ENCODE results near the gene SRPRB.
"Not testable (repeated sequence)": the region's sequence is repeated elsewhere in the genome, so short reads cannot be mapped to it uniquely, and the experiment has no call there.

SRPRB gene

DNA sequence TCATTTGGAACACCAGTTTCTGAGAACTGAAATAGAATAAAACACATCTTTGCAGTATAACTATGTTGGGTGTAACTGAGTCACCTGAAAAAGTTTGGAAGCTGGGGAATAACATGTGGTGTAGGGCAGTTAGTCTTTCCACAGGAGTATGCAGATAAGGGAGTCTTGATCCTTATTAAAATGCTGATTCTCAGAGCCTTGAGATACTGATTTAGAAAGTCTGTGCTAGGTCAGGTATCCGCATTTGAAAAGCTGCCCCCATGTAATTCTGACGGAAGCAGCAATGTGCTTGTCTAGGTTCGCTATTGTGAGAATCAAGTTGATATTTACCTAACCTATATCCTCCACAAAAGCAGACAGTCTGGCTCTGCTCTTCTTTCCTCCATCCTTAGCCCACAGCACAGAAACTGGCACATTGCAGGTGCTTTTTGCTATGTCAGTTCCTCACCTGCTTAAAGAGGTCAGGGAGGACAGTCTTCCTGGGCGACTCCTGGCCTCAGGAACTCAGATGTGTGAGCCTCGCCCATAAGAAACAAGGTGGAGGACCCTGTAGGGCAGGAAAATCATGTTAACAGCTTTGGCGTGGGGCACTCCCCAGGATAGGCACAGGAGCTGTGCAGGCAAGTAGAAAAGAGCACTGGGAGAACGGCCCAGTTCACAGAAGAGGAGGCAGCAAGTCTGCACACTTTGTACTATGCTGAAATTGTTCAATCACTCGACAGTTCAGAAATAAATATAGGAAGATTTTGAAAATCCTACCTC, 27.6 kb upstream of the SRPRB start:
- no peak for DNase-seq

DNA sequence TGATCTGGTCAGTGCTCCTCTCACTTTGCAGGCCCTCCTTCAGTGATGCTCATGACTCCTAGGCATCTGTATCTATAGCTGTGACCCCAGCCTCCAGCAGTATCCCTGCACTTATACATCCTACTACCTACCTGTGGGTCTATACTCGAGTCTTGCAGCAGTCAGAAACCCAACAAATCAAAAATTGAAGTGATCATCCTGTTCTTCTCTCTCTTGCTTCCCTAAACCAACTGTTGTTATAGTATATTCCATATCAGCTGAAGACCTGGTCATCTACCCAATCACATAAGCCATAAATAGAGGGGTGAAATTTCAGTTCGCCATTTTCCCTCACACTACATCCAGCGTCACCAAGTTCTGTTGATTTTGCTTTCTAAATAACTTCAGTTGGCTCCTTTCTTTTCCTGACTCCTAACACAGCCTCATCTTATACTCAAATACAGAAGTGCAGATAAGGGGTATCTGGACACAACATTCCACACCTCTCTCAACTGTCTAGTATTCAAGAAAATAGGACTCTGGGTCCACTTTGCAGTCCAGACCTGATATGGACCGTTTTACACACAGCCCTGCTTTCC, 25.9 kb upstream of the SRPRB start:
- DNase-seq, result no peak

- DNase-seq, result not testable (repeated sequence)
Observed at GRCh38 chr3:133780756-133781155, 24.9 kb upstream of the SRPRB start.

GRCh38 chr3:133781570-133781969, 24.0 kb upstream of the SRPRB start:
- DNase-seq, result no peak

- DNase-seq, result no peak
Observed at GRCh38 chr3:133782454-133782853, 23.2 kb upstream of the SRPRB start.

GRCh38 chr3:133783762-133784161, 21.9 kb upstream of the SRPRB start:
- DNase-seq, result no peak

- no peak for DNase-seq
Observed at GRCh38 chr3:133788024-133788423, 17.6 kb upstream of the SRPRB start.

- no peak for DNase-seq
Observed at GRCh38 chr3:133792171-133792763, 13.3 kb upstream of the SRPRB start.

GRCh38 chr3:133797396-133798105, 8.1 kb upstream of the SRPRB start:
- no peak for DNase-seq

DNA sequence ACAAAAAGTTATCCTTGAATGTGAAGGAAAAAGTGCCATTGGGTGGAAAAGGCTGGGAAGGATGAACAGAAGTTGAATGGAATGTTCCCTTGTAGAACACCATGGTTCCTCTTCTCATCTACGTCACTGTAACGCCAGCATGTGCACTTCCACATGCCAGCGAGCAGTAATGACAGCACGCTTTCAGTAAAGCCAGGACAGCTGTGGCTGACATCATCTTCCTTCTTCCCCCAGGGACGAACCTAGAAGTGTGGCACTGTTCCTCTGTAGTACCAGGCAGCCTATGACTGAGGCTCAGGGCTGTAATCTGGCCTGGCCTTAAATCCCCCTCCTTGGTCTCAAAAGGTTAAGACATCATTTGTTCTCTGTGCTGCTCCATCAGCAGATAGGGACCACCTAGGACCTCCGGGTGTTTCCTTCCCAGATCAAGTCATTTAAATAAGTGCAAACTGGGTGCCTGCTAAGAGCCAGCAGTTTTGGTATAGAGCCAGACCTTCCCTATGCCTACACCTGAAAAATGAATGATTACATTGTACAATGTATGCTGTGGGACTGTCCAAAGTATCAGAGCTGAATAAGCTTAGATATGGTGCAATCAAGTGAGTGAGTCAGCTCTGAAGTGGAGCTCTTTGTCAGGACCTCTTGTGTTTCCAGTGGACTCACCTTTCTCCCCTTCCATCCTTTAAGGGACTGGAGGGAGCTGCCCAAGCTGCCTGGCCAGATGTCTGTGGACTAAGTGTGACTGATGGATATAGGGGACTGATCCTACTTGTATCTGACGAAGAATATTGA, 5.6 kb upstream of the SRPRB start:
- no peak for DNase-seq

DNA sequence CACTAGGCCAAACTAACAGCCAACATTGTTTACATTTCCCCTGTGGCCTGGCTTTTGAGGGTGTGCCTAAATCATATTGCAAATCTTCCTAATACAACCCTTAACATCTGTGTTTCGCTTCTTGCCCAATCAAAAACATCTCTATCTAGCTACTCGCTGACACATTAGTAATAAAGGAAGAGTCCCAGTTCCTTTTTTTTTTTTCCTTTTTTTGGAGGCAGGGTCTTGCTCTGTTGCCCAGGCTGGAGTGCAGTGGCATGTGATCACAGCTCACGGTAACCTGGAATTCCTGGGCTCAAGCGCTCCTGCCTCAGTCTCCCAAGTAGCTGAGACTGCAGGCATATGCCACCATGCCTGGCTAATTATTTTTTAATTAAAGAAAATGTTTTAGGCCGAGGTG, 2.1 kb upstream of the SRPRB start:
- no peak for DNase-seq

DNA sequence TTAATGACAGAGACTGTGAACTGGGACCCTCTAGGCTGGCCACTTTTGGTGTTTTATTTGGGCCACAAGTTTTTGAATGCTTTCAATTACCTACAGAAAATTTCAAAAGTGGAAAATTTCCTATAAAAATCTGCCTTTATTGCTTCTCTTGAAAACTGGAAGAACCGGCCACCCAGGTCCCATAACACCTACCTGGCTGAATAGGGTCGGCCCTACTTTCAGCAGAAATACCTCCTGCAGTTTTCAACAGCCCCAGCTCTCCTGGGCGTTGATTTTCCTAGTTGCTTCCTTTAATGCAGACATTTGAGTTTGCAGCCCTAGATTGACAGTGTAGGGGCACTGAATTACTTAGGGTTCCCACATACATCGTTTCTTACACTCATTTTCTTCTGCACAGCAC, 719 bp upstream of the SRPRB start:
- no peak for DNase-seq

- DNase-seq, result no peak
Observed at GRCh38 chr3:133805384-133805701, 272 bp upstream of the SRPRB start.

DNA sequence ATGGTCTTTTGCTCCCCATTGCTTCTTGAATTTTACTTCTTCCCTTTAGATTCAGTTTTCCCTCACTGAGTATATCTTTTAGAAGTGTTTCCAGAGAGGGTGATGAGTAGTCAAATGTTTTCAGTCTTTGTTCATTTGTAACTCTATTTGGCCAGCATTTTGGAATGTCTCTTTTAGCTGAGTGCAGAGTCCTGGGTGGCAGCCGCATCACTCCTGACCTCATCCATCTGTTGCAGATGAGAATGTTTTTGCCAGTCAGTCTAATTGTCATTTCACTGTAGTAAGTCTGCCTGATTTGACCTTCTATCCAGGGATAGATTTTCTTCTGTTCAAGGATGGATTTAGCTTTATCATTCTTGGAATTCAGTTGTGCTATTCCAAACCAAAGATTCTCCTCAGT, 7.3 kb downstream of the SRPRB start:
- DNase-seq, result no peak

DNA sequence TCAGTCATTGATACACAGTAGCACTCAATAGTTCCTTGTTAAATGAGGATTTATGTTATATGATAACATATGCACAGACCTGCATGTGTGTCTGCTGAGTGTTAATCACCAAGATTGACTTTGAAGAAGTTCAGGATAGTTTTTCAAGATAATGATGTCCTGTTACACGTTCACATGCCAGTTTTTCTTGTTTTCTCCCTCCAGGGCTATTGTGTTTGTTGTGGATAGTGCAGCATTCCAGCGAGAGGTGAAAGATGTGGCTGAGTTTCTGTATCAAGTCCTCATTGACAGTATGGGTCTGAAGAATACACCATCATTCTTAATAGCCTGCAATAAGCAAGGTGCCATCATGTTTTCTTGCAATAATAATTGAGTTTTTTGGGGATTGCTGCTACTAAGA, 9.8 kb downstream of the SRPRB start:
- no peak for DNase-seq

DNA sequence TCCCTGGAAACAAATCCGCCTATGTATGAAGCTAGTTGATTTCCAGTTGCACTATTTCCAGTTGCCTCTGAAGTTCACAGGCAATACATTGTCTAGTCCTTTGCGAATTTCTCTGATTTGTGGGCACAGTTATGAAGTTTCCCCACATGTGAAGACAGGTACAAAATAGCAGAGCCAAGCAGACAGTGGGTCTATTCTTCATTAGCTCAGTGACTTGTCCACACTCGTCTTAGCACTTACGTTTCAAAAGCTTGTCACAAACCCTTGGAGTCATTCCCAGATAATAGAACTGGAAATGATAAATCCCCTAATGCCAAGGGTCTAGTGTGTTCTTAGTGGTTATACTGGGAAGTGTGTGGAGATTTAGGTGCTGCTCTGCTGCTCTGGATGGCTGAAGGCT, 14.5 kb downstream of the SRPRB start:
- DNase-seq, result no peak

DNA sequence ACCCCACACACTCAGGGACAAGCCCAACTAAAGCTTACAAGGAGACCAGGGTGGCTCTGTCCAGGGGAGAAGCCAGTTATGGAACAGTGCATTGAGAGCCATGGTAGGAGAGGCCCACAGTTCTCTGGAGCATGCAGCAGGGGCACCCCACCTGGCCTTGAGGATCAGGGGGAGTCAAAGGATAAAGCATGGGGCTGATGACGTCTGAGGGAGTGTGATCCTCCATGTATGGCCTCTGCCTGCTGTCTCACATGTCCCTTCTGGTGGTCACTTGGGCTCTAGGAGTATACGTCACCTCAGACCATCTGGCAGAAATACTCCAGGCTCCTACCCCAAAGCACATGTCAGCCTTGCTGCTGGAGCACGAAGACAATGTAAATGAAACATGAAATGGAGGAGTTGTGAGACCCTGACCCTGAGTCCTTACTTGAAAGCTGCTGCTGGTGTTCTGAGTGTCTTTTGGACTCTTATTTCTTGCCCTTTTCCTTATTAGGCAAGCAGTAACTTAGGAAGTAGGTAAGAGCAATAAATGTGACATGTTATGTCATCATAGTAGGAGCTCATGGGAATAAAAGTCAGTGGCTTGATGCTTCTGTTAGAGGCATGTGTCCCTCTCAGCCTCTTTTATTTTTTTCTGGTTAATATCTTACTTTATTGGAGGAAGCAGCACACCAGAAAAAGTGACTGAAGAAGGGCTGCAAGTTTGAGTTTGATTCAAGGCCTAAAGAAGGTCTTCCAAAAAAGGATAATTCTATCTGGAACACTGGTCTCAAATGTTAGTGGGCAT, 15.5 kb downstream of the SRPRB start:
- no peak for DNase-seq

GRCh38 chr3:133821767-133822638, 16.4 kb downstream of the SRPRB start:
- DNase-seq, result no peak

DNA sequence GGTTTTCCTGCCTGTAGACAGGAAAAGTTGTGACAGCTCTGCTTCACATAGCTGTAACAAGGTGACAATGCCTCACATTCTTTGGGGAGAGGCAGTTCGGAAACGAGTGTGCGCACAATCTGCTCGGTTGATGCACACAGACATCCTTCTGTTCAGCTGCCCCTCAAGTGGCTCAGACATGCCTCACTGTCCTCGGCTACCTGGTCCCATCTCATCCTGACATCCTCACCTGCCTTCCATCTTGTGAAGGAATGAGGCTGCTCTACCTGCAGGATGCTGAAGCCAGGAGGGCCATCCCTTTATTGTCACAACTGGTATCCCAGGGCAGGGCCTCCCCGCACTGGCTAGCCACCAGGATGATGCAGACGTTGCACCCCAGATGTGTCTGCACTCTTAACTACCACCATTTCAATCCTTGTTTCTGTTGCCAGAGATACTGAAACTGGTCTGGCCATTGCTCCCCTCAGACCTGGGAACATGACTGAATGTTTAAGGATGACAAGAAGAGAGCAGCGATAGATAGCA, 19.4 kb downstream of the SRPRB start:
- DNase-seq, result no peak

DNA sequence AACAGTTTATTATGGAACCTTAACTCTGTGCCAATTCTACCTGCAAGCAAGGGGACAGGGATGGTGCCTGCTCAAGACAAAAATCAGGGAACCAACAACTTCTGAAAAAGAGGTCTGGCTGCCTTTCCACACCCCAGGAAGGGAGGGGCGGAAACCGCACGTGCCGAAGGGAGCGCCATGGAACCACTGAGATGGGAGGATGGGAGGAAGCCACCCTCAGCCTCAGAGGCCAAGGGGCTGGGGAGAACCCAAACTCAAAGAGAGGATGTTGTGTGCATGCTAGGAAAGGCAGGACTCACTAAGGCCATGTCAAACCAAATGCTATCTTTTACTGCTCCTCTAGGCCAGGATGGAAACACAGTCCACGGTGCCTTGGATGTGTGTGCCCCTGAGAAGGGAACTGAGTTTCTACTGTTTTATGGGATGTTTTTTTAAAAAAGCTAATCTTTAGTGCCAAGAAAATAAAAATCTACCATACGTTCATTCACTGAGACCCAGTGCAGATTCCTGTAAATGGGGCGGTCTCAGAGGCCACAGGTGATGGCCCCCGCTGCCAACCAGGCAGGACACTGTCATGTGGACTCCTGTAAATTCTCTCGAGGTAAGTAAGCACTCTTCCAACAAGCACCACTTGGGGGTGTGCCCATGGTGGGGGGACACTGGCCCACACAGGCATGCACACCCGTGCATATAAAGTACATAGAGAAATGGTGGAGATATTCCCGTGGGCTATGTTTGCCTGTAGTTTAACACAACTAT, 20.5 kb downstream of the SRPRB start:
- DNase-seq, result no peak
